Osteocyte (in vitro differentiated cells): ENCODE measurements around the gene CRYBA2. TPM values are rescaled to one million over a fixed set of nuclear protein-coding genes. Genes with fewer than 3 reads are reported as not detected.
A peak's percentile ranks its signal among the peaks of the same experiment; 100 is the strongest.

Source experiments
- DNase-seq: peaks from one replicate; pipeline ENCODE4 v3.0.0; 2021; ENCODE audit warnings: mixed read lengths; ENCODE audit not compliant: unreplicated experiment; ENCODE audit errors: extremely low spot score
- H3K27ac Mint-ChIP-seq: one replicate; pipeline ENCODE4 v1.8.0; 2021; ENCODE audit warnings: mild to moderate bottlenecking, mixed read lengths; ENCODE audit not compliant: unreplicated experiment
- H3K27me3 Mint-ChIP-seq: one replicate; pipeline ENCODE4 v1.8.0; 2021; ENCODE audit warnings: mixed read lengths; ENCODE audit not compliant: unreplicated experiment
- H3K36me3 Mint-ChIP-seq: one replicate; pipeline ENCODE4 v1.8.0; 2021; ENCODE audit warnings: mixed read lengths; ENCODE audit not compliant: unreplicated experiment
- H3K4me1 Mint-ChIP-seq: one replicate; pipeline ENCODE4 v1.8.0; 2021; ENCODE audit warnings: mixed read lengths; ENCODE audit not compliant: unreplicated experiment
- H3K4me3 Mint-ChIP-seq: one replicate; pipeline ENCODE4 v1.8.0; 2021; ENCODE audit warnings: mild to moderate bottlenecking, moderate library complexity, mixed read lengths; ENCODE audit not compliant: unreplicated experiment
- H3K9me3 Mint-ChIP-seq: one replicate; pipeline ENCODE4 v1.8.0; 2021; ENCODE audit warnings: mixed read lengths; ENCODE audit not compliant: unreplicated experiment
- total RNA-seq: library from RNA; stranded (reverse); gene quantifications from 2 replicates; pipeline ENCODE4 v1.2.1, GENCODE V29; 2021
- TF ChIP-seq, protein P1 (sequence below): fragments of 200-600 bp; sonication (generic); IDR thresholded peaks from 2 replicates; pipeline ENCODE4 v1.5.0; 2021; ENCODE audit warnings: antibody characterized with exemption, mild to moderate bottlenecking, moderate library complexity

The CRYBA2 gene
- total RNA-seq, 1 donor from 2014 or later = not detected

DNA sequence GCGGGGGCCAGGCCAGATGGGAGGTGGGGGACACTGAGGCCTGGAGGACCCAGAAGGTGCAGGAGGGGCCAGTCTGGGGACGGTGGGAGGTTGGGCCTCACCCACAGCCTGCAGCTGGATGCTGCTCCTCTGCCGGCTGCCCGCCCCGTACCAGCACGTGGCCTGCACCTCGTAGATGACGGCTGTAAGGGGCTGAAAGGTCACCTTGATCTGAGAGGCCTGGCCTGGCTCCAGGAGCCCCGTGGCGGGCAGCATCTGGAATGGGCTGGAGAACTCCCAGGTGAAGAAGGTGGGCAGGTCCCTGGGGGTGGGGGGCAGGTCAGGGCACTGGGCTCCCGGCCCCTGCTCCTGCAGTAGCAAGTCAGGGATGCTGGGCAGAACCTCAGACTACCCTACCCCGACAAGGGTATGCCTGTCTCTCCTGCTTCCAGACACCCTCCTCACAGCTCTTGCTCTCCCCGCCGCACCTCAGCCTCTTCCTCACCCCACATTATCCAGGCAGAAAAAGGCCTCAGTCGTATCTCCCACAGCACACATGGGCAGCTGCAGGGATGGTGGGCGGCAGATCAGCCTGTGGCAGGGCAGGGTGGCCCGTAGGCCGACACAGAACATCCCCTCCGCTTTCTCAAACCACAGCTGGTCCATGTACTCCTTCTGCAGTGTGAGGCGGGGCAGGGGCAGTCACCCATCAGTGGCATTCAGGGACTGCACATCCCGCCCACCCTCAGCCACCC, 38.0 kb upstream of the CRYBA2 start:
- Mint-ChIP-seq H3K9me3 (no peaks in the 10 kb centered on the region), H3K4me1 (no peaks in the 10 kb centered on the region), H3K4me3 (no peak overlapping the region), H3K27me3 (peaks cover 48% of the 10 kb centered on the region), H3K27ac (no peak overlapping the region), H3K36me3 (no peaks in the 10 kb centered on the region)
- TF ChIP-seq, protein P1, sequence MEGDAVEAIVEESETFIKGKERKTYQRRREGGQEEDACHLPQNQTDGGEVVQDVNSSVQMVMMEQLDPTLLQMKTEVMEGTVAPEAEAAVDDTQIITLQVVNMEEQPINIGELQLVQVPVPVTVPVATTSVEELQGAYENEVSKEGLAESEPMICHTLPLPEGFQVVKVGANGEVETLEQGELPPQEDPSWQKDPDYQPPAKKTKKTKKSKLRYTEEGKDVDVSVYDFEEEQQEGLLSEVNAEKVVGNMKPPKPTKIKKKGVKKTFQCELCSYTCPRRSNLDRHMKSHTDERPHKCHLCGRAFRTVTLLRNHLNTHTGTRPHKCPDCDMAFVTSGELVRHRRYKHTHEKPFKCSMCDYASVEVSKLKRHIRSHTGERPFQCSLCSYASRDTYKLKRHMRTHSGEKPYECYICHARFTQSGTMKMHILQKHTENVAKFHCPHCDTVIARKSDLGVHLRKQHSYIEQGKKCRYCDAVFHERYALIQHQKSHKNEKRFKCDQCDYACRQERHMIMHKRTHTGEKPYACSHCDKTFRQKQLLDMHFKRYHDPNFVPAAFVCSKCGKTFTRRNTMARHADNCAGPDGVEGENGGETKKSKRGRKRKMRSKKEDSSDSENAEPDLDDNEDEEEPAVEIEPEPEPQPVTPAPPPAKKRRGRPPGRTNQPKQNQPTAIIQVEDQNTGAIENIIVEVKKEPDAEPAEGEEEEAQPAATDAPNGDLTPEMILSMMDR = no peak
- no peak for DNase-seq

DNA sequence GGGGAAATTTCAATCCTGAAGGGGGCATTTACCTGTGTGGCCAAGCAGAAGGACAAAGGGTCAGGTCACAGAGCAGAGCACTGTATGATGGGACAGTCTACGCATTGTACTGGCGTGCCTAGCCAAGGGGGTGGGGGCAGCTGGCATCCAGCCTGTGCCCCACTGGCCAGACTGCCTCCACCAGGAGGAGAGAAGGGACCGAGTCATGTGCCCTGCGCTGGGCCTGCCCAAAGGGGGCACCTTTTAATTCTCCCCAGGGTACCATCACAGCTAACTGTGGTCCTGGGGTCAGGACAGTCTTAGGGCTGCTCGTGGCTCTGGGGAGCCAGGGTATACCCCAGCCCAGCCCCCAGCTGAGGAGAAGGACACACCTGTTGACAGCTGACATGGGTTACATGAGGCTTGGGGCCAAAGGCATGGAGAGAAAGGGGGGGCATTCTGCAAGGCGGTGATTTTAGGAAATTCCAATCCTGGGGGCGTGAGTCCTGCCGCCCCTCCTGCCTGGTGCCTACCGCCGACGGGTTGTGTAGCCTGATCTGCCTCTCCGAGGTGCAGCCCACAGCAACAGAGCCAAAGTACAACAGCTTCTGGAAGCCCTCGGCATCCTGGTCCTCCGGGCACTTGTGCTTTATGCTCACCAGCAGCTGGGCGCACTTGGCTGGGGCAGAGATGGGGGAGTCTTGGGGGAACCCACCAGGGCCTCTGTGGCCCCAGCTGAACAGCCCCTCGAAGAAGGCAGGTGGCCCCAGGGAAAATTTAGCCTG, 37.1 kb upstream of the CRYBA2 start:
- DNase-seq = no peak
- TF ChIP-seq, protein P1 = no peak
- Mint-ChIP-seq H3K27ac (no peak overlapping the region), H3K27me3 (peaks cover 48% of the 10 kb centered on the region), H3K4me3 (no peak overlapping the region), H3K36me3 (no peaks in the 10 kb centered on the region), H3K9me3 (no peaks in the 10 kb centered on the region), H3K4me1 (no peaks in the 10 kb centered on the region)

DNA sequence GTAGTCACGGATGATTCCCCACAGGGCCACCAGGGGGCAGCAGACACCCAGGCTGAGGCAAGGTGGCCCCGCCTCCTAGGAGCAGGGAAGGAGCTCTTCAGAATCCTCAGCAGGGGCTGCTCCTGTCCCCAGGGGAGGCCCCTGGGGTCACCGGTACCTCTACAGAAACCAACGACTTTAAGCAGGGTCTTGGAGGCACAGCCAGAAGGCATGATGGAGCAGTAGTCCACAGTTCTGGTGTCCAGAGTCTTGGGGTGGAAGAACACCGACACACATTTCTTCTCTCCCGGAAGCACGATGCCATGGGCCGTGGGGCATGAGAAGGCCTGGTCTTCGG, 36.6 kb upstream of the CRYBA2 start:
- Mint-ChIP-seq H3K27me3 (peaks cover 48% of the 10 kb centered on the region), H3K4me3 (no peak overlapping the region), H3K27ac (no peak overlapping the region)

DNA sequence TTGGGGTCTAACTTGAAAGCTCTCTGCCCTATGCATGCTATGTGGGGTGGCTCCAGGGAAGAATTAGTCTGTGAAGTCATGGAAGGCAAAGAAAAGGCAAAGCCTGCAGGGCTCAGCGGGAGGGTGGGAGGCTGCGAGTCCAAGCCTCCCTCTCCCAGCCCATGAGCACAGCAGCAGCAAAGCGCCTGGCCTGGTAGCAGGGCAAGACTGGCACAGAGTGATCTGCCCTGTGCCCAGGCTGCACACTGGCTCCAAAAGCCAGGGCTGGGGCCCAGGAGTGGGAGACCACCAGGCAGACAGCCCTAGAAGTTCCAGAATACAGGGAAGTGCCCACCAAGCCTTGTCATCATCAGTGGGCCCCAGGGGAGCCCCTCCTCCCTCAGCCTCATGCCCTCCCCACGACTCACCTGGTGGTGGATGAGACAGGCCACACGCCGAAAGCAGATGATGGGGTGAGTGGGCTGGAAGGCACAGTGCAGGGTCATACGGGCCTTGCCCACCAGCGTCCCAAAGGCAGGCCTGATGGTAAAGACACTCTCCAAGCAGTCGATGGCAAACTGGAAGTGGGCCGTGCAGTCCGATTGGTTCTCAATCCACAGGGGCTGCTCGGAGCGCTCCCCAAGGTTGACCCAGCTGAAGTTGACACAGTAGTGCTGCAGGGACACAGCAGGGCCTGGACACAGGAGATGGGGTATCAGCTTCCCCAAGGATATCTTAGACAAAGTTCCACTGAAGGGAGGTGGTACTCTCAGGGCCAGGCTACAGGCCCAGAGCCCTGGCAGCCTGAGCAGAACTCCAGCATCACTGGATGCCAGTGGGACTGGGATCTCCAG, 36.0 kb upstream of the CRYBA2 start:
- DNase-seq = no peak
- H3K36me3 Mint-ChIP-seq = no peaks in the 10 kb centered on the region
- H3K4me3 Mint-ChIP-seq = no peak overlapping the region
- peaks cover 42% of the 10 kb centered on the region for H3K27me3 Mint-ChIP-seq
- no peaks in the 10 kb centered on the region for H3K4me1 Mint-ChIP-seq
- TF ChIP-seq, protein P1 = no peak
- no peak overlapping the region for H3K27ac Mint-ChIP-seq
- H3K9me3 Mint-ChIP-seq = no peaks in the 10 kb centered on the region

More for the DNA sequence above, 36.6 kb upstream of the CRYBA2 start:
- TF ChIP-seq, protein P1 = peak; percentile 97
- H3K9me3 Mint-ChIP-seq = no peaks in the 10 kb centered on the region
- H3K36me3 Mint-ChIP-seq = no peaks in the 10 kb centered on the region
- peak; percentile 94 for DNase-seq
- no peaks in the 10 kb centered on the region for H3K4me1 Mint-ChIP-seq

DNA sequence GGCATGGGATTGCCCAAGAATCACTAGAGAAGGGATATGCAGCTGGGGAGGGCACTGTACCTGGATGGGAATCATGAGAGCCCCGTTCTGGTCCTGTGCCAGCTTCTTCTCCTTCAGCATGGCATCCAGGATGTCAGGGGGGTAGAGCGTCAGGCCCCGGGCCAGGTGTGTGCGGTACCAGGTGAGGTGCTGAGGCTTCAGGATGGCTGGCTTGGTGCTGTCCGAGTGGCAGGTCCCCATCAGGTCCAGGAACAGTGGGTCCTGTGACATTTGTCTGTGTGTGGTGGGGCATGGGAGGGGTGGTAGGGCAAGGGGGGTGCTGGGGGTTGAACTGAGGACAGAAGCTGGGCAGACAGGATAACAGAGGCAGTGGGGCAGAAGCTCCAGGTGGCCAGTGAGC, 34.9 kb upstream of the CRYBA2 start:
- H3K27ac Mint-ChIP-seq = no peak overlapping the region
- no peaks in the 10 kb centered on the region for H3K4me1 Mint-ChIP-seq
- no peaks in the 10 kb centered on the region for H3K36me3 Mint-ChIP-seq
- DNase-seq = no peak
- TF ChIP-seq, protein P1 = no peak
- peaks cover 34% of the 10 kb centered on the region for H3K27me3 Mint-ChIP-seq
- no peaks in the 10 kb centered on the region for H3K9me3 Mint-ChIP-seq
- H3K4me3 Mint-ChIP-seq = no peak overlapping the region
